ENCODE results near the gene ASF1A. TPM values are rescaled to one million over a fixed set of nuclear protein-coding genes. Genes with fewer than 3 reads are reported as not detected.

The ASF1A gene
- total and polyA plus RNA-seq, 11 donors, result 9.8 to 28.9 (median 22.1) TPM

GRCh38 chr6:118889163-118889562 is 4.8 kb upstream of the ASF1A start:
- H3K4me3 ChIP-seq, result no peak overlapping the region
- H3K36me3 ChIP-seq, result no peaks in the 10 kb centered on the region
- ATAC-seq (no peak), DNase-seq (no peak)
- no peak for TF ChIP-seq CTCF (IDR thresholded peaks at IDR 0.05)
- no peak for TF ChIP-seq POLR2A (IDR thresholded peaks at IDR 0.05)
- intact Hi-C loops (cut with DNase I), result no loop called here
- H3K4me1 ChIP-seq, result peaks cover 0 to 29% (median 7%) of the 10 kb centered on the region in 12 donors
- WGBS, 4 donors, result 78 to 85% (median 81%) methylated on average over 4 of the region's 4 CpGs
- H3K9me3 ChIP-seq, result no peaks in the 10 kb centered on the region
- no peaks in the 10 kb centered on the region for H3K27me3 ChIP-seq
- H3K27ac ChIP-seq, result no peak overlapping the region

- 87 to 92% (median 89%) methylated on average over 5 of the region's 5 CpGs for WGBS, 4 donors
Observed at GRCh38 chr6:118890997-118891790, 2.8 kb upstream of the ASF1A start.

GRCh38 chr6:118892355-118892991 is 1.5 kb upstream of the ASF1A start:
- 37 to 54% (median 44%) methylated on average over 6 of the region's 6 CpGs for WGBS, 4 donors
- Histone ChIP-seq H3K4me1 (peaks cover 0 to 49% (median 21%) of the 10 kb centered on the region in 12 donors), H3K27ac (peak overlapping the region; percentile 85 to 98 (median 94)), H3K4me3 (peak overlapping the region in 11 of 12 donors; percentile 43 to 99 (median 89)), H3K36me3 (peaks cover 0 to 2% (median 0%) of the 10 kb centered on the region in 9 donors), H3K9me3 (no peaks in the 10 kb centered on the region), H3K27me3 (no peaks in the 10 kb centered on the region)
- TF ChIP-seq POLR2A (IDR thresholded peaks at IDR 0.05) (no peak), CTCF (IDR thresholded peaks at IDR 0.05) (no peak)
- ATAC-seq (no peak), DNase-seq (no peak)
- intact Hi-C loops (cut with DNase I), result loop anchor here in 3 of 10 donors (5.0 to 10.0 kb wide), 5 partner anchors 45 to 1308 kb away; partner anchors contain the start of genes CEP85L (in 1 of the 3), MAN1A1 (in 1 of the 3) and MCM9 (in 1 of the 3)

More at GRCh38 chr6:118890997-118891790, 2.8 kb upstream of the ASF1A start:
- Histone ChIP-seq H3K4me1 (peaks cover 0 to 38% (median 15%) of the 10 kb centered on the region in 12 donors), H3K4me3 (peak overlapping the region in 1 of 12 donors; percentile 2), H3K27me3 (no peaks in the 10 kb centered on the region), H3K9me3 (no peaks in the 10 kb centered on the region), H3K36me3 (peaks cover 0 to 2% (median 0%) of the 10 kb centered on the region in 9 donors), H3K27ac (peak overlapping the region in 1 of 12 donors; percentile 98)
- DNase-seq (no peak), ATAC-seq (no peak)
- no peak for TF ChIP-seq CTCF (IDR thresholded peaks at IDR 0.05)
- no peak for TF ChIP-seq POLR2A (IDR thresholded peaks at IDR 0.05)
- intact Hi-C loops (cut with DNase I), result loop anchor here in 3 of 10 donors (5.0 to 10.0 kb wide), 5 partner anchors 46 to 1306 kb away; partner anchors contain the start of genes CEP85L (in 1 of the 3), MAN1A1 (in 1 of the 3) and MCM9 (in 1 of the 3)

Measured in heart left ventricle (tissue), 16 donors.